Measurements from ENCODE around the gene SLC7A5.
"Not testable (repeated sequence)": the region's sequence is repeated elsewhere in the genome, so short reads cannot be mapped to it uniquely, and the experiment has no call there.

SLC7A5 gene

DNA sequence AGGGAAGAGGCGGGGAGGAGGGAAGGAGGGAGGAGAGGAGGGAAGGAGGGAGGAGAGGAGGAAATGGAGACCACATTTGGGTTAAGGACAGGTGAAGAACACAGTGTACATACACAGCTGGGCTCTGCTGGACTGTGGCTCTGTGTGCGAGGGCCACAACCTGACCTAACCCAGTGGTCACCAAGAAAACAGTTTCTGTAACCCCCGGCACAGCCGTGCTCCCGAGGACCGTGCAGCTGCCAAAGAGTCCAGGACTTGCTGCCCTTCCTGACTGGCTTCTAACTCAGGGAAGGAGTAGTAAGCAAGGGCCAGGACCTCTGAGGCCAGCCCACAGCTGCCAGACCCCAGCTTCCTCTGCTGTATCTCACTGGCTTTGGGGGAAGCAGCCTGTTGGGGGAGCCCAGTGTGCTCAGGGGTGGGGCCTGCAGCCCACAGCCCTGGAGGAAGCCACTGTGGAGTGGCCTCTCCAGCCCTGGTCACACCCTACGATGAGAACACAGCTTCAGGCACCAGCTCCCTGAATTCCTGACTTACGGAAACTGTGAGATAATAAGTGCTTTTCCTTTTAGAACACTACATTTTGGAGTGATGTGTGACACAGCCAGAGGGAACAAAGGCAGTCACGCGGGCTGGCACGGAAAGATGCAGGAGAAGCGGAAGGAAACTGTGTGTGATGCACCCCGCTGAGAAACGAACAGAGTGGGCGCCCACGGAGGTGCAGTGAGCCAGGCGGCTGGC is 32.3 kb downstream of the SLC7A5 start:
- intact Hi-C loops (cut with DNase I), result no loop called here
- DNase-seq, result peak in 8 of 10 donors; percentile 43 to 95 (median 73)

- no peak for DNase-seq
- intact Hi-C loops (cut with DNase I), result no loop called here
These were observed 32.9 kb downstream of the SLC7A5 start for GRCh38 chr16:87836346-87836843.

DNA sequence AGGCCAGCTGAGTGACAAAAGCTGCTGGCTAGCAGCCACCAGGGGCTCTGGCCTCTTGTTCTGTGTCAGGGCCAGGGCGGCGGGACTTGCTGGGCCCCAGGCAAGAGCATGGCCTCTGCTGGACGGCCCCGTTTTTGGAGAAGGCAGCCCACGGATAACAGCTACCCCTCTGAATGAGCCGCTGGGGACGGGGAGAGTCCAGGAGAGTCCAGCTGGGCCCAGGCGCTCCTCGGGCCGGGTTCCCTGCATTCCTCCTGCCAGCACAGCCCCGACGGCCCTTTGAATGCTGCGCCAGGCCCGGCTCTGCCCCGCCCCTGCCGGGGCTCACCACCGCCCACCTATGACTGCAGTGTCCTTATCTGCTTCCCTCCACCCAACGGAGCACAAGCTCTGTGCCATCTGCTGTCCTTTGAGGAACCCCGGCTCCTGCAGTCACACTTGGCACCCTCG is 33.4 kb downstream of the SLC7A5 start:
- no peak for DNase-seq

DNA sequence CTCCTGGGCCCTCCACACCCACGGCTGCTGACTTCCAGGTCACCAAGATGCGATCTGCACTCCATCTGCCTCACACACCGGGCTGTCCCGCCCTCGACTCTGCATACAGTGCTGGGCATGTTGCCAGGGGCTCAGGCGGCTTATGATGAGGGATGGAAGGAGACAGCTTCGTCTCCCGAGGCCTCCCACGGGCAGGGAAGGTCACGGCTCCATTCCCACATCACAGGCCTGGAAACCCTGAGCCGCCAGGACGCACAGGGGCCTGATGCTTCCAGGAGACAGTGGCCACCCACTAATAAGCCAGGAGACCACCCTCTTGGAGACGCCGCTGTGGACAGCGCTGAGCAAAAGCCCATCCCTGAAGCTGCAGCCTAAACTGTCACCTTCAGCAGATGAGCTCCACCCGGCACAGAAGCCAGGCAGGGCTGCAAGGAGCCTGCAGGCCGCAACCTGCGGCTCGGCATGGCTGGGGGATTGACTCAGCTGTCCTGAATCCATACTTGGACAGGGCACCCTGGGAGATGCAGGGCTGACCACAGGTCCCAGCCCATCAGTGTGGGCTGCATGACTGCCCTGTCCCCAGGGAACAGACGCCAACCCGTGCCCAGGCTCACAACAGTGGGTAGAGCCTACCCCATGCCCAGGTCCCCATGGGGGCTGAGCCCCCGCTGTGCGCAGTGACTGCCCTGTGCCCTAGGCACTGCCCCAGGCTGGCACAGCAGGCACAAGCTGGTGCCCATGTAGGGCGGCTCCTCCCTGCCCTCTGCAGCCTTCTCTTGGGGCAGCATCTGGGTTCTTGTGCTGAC is 34.4 kb downstream of the SLC7A5 start:
- DNase-seq, result no peak
- intact Hi-C loops (cut with DNase I), result no loop called here

More for the DNA sequence above, 33.4 kb downstream of the SLC7A5 start:
- intact Hi-C loops (cut with DNase I), result no loop called here

- intact Hi-C loops (cut with DNase I), result no loop called here
- no peak for DNase-seq
These were observed 35.2 kb downstream of the SLC7A5 start for GRCh38 chr16:87834005-87834667.

- peak in 1 of 10 donors; percentile 58 for DNase-seq
- intact Hi-C loops (cut with DNase I), result no loop called here
These were observed 35.8 kb downstream of the SLC7A5 start for GRCh38 chr16:87833548-87833947.

DNA sequence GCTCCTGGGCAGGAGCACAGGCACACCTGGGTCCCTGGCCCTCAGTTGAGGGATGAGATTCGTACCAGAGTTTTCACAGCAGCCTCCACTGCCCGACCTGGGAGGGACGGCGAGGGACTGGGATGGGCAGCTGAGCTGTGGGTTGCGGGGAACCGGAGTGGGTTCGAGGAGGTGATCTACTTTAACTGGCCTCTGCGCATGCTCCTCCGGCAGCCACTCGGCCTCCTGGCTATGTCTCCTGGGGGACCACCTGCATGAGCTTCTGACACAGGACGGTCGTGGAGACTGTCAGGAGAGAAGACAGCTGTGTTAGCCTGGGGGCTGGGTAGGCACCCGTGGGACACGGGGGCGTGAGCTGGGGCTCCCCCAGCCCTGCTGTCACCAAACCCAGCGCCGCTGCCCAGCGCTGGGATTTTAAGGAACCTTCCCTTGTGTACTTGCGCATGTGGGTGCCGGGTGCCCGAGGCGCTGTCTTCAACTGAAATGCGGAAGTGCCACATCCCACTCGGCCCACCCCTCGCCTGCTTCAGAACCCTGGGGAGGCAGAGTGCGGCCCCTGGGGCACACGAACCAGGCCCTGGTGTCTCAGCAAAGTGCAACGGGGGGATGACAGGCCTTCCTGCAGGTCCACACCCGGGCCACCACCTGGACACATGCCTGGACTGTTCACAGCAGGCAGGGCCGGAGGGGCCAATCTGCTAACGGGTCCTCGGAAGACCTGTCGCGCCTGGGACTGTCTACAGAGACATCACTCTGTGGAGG is 36.4 kb downstream of the SLC7A5 start:
- DNase-seq, result peak in 1 of 10 donors; percentile 85
- intact Hi-C loops (cut with DNase I), result no loop called here

GRCh38 chr16:87832137-87832527 is 37.2 kb downstream of the SLC7A5 start:
- no peak for DNase-seq
- intact Hi-C loops (cut with DNase I), result no loop called here

- DNase-seq, result peak in 6 of 10 donors; percentile 28 to 91 (median 70)
- intact Hi-C loops (cut with DNase I), result no loop called here
These were observed 37.7 kb downstream of the SLC7A5 start for GRCh38 chr16:87831421-87832136.

DNA sequence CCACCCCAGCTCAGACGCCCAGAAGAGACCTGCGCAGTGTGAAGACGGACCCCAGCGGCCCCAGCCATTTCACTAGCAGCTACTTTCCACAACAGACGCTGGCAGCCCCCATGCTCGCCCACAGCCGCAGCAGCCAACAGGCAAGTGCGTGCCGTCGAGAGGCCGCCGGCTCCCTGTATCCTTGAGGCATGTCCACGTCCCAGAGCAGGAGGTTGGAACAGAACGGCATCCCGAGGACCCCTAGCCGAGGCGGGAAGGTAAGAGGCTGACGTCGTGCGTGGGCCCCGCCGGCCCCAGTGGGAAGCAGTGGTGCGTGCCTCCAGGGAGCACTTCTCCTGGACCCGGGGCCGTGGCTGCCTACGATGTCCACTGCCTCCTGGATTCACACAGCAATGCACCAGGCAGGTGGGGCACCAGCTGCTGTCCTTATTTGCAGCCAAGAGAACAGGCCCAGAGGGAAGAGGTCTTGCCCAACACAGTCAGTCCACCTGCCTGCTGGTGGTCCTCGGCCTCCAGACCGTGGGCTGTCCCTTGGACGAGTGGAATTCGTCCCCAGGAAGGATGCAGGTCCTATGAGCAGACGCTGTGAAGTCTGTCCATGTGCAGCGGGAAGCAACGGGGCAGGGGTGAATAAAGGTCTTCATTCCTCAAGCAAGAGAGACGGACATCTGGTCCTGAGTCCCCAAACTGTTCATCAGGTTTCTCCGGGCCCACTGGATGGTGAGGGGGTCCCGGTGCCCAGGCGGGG is 38.5 kb downstream of the SLC7A5 start:
- intact Hi-C loops (cut with DNase I), result no loop called here
- DNase-seq, result peak in 1 of 10 donors; percentile 83

- intact Hi-C loops (cut with DNase I), result no loop called here
- DNase-seq, result peak in 1 of 10 donors; percentile 52
These were observed 39.2 kb downstream of the SLC7A5 start for GRCh38 chr16:87829988-87830672.

DNA sequence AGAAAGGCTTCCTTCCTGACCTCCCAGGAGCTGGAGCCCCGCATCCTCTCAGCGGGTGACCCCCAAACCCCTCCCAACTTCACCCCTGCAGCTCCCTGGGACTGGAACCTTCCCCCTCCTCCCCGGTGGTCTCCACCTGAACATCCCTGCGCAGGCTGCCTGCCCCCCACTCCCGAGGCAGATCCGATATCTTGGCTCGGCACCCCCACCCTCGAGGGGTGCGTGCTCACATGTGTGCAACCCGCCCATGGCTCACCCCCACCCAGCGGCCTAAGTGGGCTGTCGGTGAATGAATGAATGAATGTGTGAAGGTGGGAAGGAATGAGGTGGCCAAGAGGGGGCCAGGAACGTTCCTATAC is 39.7 kb downstream of the SLC7A5 start:
- intact Hi-C loops (cut with DNase I), result no loop called here
- peak in 1 of 10 donors; percentile 65 for DNase-seq

GRCh38 chr16:87828907-87829621 is 40.2 kb downstream of the SLC7A5 start:
- intact Hi-C loops (cut with DNase I), result no loop called here

GRCh38 chr16:87828071-87828906 is 41.0 kb downstream of the SLC7A5 start:
- intact Hi-C loops (cut with DNase I), result no loop called here
- peak in 1 of 10 donors; percentile 75 for DNase-seq

More at GRCh38 chr16:87828907-87829621, 40.2 kb downstream of the SLC7A5 start:
- no peak for DNase-seq

DNA sequence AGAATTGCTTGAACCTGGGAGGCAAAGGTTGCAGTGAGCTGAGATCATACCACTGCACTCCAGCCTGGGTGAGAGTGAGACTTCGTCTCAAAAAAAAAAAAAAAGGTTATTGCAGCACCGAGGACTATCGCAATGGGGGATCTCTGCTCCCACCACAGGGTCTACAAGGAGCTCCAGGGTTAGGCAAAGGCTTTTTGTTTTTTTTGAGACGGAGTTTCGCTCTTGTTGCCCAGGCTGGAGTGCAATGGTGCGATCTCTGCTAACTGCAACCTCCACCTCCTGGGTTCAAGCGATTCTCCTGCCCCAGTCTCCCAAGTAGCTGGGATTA is 41.8 kb downstream of the SLC7A5 start:
- DNase-seq; intact Hi-C loops (cut with DNase I): not testable (repeated sequence)

DNA sequence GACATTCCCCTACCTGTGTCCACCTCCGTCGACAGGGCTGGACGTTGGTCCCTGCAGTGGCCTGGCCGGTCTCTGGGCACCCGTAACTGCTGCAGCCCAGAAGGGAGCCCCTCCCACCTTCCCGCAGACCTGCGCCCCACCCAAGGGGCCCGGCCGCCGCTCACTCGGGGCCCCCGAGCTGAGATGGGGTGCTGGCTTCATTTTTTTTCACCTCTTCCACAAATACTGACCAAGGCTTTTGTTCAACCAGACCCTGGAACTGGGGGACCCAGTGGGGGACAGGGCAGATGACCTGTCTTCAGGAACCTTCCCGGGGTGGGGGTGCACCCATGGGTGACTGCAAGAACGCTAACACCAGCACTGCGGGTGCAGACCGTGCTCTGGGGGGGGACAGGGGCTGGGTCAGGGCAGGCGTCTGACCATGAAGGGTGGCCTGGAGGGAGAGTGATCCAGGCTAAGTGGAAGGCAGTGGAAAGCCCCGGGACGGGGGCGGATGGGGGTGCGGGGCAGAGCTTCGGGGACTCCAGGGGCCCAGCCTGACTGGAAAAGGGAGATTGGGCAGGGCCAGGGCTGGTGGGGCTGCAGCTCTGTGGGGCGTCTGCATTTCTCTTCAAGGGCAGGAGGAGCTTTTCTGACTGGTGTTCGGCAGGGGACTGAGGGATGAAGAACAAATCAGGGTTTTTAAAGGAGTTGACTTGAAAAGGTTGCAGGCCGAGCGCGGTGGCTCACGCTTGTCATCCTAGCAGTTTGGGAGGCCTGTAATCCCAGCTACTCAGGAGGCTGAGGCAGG is 42.3 kb downstream of the SLC7A5 start:
- intact Hi-C loops (cut with DNase I), result no loop called here

More for the DNA sequence above, 42.3 kb downstream of the SLC7A5 start:
- DNase-seq, result peak in 1 of 10 donors; percentile 80

Measured in posterior cingulate gyrus (tissue), 11 donors.